Measurements from ENCODE around the gene CD82.

Gene CD82

DNA sequence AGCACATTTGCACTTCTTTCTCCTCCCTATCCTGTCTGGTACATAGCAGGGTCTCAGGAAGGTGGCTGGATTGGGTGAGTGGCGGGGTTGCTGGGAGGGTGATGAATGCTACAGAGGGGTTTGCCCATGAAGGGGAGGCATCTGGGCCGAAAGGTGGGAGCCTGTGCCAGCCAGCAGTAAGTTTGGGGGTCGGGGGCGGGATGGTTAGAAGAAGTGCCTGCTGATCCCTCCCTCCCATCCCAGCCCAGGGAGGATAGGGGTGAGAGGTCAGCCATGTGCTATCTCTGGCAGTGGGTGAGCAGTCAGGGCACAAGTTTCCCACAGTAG, 2.8 kb downstream of the CD82 start:
- POLR2A ChIA-PET, result interaction anchor here (1.1 to 2.4 kb wide), 3 partner anchors 9 to 43 kb away, joined by 5 to 11 read pairs (median 6); no protein-coding TSS in a partner anchor
- no peak for DNase-seq (ENCODE audit: extremely low spot score)
- CTCF ChIA-PET, result interaction anchor here (1.0 to 2.3 kb wide), 6 partner anchors 10 to 49 kb away, joined by 3 to 16 read pairs (median 6); no protein-coding TSS in a partner anchor
- TF ChIP-seq CTCF (IDR thresholded peaks at IDR 0.05; ENCODE audit: control extremely low read depth, extremely low read depth, low read depth, missing control alignments), result no peak

DNA sequence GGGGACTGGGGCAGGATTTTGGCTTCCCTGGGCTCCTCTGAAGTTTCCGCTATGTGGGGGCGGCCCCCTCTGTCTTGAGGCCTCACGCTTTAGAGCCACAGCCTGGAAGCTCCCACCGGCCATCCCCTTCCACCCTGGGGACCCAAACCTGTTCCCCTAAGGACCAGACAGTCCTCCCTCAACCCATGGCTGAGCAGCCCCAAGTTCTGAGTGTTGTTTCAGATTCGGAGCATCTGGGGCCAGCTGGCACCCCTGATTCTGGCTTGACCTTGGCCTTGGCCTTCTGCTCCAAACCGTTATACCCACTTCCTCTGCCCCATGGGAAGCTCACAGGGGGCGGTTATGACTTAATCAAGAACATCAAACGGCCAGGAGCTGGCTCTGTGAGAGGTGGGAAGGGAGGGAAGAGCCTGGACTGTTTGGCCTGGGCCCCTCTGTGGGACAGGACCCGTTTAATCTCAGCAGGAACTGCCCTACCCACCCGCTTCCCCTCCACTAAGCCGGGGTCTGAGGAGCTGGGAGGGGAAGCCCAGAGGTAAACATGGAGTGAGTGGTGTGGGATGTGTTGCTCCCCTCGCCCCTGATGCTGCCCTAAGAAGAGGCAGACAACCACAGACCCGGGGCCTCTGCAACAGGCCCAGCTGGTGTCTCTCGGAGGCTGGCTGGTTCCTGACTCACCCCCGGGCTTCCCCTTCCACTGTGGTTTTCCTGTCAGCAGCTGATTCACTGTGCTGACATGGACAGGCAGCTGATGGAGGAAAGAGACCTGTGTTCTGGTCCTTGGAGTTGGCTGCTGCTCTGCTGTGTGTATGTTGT, 3.4 kb downstream of the CD82 start:
- ChIA-PET POLR2A (interaction anchor here (0.6 to 2.4 kb wide), 5 partner anchors 9 to 43 kb away, joined by 3 to 11 read pairs (median 5); no protein-coding TSS in a partner anchor), CTCF (interaction anchor here (0.7 to 2.3 kb wide), 13 partner anchors 9 to 342 kb away, joined by 3 to 16 read pairs (median 3); no protein-coding TSS in a partner anchor)
- DNase-seq (ENCODE audit: extremely low spot score), result peak; percentile 77
- no peak for TF ChIP-seq CTCF (IDR thresholded peaks at IDR 0.05; ENCODE audit: control extremely low read depth, extremely low read depth, low read depth, missing control alignments)

- POLR2A ChIA-PET, result interaction anchor here (0.5 to 2.4 kb wide), 2 partner anchors 8 to 1550 kb away, joined by 7 to 11 read pairs; no protein-coding TSS in a partner anchor
- no peak for TF ChIP-seq CTCF (IDR thresholded peaks at IDR 0.05; ENCODE audit: control extremely low read depth, extremely low read depth, low read depth, missing control alignments)
- CTCF ChIA-PET, result interaction anchor here (0.7 to 2.3 kb wide), 7 partner anchors 13 to 533 kb away, joined by 3 to 8 read pairs (median 5); no protein-coding TSS in a partner anchor
- no peak for DNase-seq (ENCODE audit: extremely low spot score)
Measured at GRCh38 chr11:44570411-44571155, 5.1 kb downstream of the CD82 start.

- ChIA-PET CTCF (interaction anchor here (1.0 to 2.0 kb wide), 10 partner anchors 10 to 532 kb away, joined by 3 to 8 read pairs (median 4); no protein-coding TSS in a partner anchor), POLR2A (no interaction called here)
- no peak for TF ChIP-seq CTCF (IDR thresholded peaks at IDR 0.05; ENCODE audit: control extremely low read depth, extremely low read depth, low read depth, missing control alignments)
- DNase-seq (ENCODE audit: extremely low spot score), result no peak
Measured at GRCh38 chr11:44571871-44572270, 6.4 kb downstream of the CD82 start.

DNA sequence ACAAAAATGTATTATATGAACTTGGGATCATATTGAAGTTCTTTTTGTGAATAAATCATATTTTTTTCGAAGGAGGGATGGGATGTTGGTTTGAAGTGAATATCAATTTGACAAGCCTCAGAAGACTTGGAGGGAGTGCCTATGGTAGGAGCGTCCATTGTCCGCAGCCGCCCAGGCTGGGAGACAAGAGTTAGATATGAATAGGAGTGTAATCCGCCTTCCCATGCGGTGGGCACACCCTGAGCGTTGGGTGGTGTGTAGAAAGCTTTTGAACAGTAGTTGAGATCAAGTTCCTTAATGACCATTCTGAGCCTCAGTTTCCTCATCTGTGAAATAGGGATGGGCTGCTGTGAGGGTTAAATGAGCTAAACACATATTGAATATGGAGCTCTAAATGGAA, 7.0 kb downstream of the CD82 start:
- ChIA-PET POLR2A (no interaction called here), CTCF (interaction anchor here (1.0 to 2.0 kb wide), 10 partner anchors 9 to 531 kb away, joined by 3 to 8 read pairs (median 4); no protein-coding TSS in a partner anchor)
- DNase-seq (ENCODE audit: extremely low spot score), result no peak
- TF ChIP-seq CTCF (IDR thresholded peaks at IDR 0.05; ENCODE audit: control extremely low read depth, extremely low read depth, low read depth, missing control alignments), result no peak

GRCh38 chr11:44572884-44573283, 7.4 kb downstream of the CD82 start:
- ChIA-PET POLR2A (no interaction called here), CTCF (interaction anchor here (1.0 to 2.0 kb wide), 6 partner anchors 9 to 531 kb away, joined by 3 to 8 read pairs (median 4); no protein-coding TSS in a partner anchor)
- no peak for DNase-seq (ENCODE audit: extremely low spot score)
- no peak for TF ChIP-seq CTCF (IDR thresholded peaks at IDR 0.05; ENCODE audit: control extremely low read depth, extremely low read depth, low read depth, missing control alignments)

All from GM10248 (cell line).